C4-2B (cell line): ENCODE results near the gene IFNA5.
A peak's percentile ranks its signal among the peaks of the same experiment; 100 is the strongest.

ENCODE experiments used
- H3K27ac ChIP-seq: fragments of 450-650 bp; 2 replicates; pipeline ENCODE4 v1.5.1; 2017
- CTCF ChIP-seq: fragments of 450-650 bp; conservative IDR thresholded peaks from 2 replicates; pipeline ENCODE4 v1.5.1; 2017; ENCODE audit warnings: mild to moderate bottlenecking
- ZFX ChIP-seq: fragments of 450-650 bp; IDR thresholded peaks from 2 replicates; pipeline ENCODE4 v1.6.1; 2017

The IFNA5 gene

DNA sequence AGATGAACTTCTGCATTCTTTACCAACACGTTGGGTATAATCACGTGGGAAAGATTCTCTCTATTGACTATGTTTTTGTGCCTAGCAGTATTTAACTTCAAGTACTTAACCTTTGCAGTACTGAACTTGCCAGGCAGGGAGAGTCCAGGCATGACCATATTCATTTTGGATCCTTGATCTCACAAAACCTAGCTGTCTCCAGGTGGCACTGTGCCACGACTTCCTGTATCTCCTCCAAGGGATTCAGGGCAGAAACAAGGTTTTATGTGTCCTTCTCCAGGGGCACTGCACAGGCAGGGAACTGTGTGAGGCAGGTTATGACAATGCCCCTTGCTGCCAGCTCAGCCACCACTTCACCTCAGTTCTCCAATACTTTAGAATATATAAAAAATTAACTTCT lies 11.7 kb upstream of the IFNA5 start:
- no peak for TF ChIP-seq ZFX
- TF ChIP-seq CTCF: no peak

DNA sequence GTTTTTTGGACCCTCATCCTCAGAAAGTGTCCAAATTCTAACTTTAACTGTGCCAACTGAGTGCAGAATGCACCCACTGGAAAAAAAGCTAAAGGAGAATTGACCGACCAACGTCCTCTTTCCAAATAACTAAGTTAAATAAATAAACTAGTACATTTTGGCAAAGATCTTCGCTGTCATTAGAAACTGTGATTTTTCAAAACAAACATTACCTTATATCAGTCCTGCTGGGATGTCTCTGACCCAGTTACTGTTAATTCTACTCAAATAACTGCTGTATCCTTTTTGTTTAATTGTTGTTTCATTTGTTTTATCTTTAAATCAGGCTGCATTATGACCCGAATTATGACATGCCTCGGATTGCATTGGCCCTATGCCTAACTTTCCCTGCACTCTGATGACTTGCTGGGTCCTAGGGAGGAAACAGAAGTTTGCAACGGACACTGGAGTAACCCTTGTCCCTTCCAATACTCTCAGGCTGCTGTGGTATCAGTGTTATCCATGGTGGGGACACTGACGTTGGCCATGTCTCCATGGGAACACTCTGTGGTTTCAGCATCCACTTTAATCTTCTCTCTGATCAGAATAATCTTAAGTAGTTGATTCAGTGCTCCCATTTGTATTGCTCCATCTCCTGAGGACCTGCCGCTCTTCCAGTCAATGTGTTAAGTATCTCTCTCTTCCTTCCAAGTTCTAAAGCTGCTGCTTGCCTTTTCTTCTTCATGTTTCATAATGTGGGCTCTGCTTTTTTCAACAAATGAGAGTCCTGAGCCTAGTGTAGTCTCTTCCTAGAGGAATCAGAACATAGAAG lies 11.1 kb upstream of the IFNA5 start:
- H3K27ac ChIP-seq: peak overlapping the region; percentile 24; the same call in 1 of the 2 replicates
- TF ChIP-seq ZFX (no peak), CTCF (no peak)

More for the DNA sequence above, 11.7 kb upstream of the IFNA5 start:
- no peak overlapping the region for H3K27ac ChIP-seq

DNA sequence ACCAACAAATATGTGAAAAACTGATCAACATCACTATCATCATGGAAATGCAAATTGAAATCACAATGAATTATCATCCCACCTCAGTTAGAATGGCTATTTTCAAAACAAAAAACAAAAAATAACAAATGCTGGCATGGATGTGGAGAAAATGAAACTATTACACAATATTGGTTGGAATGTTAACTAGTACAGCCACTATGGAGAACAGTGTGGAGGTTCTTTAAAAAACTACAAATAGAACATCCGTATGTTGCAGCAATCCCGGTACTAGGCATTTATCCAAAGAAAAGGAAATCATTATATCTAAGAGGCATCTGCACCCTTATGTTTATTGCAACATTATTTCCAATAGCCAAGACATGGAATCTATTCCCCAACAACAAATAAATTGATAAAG lies 9.0 kb upstream of the IFNA5 start:
- TF ChIP-seq ZFX: no peak
- no peak for TF ChIP-seq CTCF

GRCh38 chr9:21311889-21312288 lies 6.8 kb upstream of the IFNA5 start:
- no peak overlapping the region for H3K27ac ChIP-seq
- TF ChIP-seq ZFX: no peak
- no peak for TF ChIP-seq CTCF

More for the DNA sequence above, 9.0 kb upstream of the IFNA5 start:
- no peak overlapping the region for H3K27ac ChIP-seq

GRCh38 chr9:21295992-21296391 lies 9.1 kb downstream of the IFNA5 start:
- no peak for TF ChIP-seq CTCF
- TF ChIP-seq ZFX: no peak
- no peak overlapping the region for H3K27ac ChIP-seq

DNA sequence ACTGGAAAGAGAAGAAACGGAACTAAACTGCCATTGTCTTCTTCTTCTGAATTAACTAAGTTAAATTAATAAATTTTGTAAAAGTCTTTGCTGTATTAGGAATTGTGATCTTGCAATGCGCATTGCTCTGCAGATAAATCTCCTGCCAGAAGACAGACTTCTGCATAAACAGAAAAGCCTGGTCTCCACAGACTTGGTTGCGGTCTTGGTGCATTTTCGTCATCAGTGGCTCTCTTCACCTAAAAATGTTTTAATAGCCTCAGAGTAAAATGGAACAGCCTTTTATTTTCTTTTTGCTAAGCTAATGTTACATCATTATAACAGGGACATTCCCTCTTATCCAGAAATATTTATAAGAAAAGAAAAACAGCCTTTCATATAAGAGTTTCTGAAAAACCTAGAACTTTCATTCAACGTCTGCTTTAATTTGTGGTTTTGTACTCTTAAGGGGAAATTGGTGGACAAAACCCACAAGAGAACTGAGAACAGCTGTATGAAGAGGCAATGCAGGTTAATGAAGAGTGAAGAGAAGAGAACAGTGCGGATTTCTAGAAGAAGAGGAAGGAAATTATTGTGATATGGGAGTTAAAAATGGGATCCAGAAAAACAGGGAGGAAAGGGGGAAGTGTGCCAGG lies 10.1 kb downstream of the IFNA5 start:
- TF ChIP-seq CTCF: no peak
- no peak for TF ChIP-seq ZFX
- H3K27ac ChIP-seq: no peak overlapping the region

DNA sequence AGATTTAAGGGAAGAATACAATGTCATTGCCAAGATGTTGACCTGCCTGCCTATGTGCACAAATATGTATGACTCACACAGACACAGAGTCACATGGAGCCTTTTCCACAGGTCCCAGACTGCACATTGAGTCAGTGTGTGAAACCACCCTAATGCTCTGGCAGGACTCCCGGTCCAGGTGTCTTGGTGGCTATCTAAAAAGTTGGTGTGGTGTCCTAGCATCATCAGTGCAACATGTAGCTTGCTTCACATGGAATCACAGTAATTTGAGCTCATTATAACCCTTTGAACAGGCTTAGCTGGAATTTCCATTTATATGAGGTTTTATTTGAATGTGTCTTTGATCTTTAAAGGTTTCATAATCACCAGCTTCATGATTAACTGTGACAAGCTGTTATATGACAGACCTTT lies 10.7 kb downstream of the IFNA5 start:
- TF ChIP-seq CTCF (no peak), ZFX (no peak)
- no peak overlapping the region for H3K27ac ChIP-seq
